ENCODE measurements around the gene DAB2. TPM values are rescaled to one million over a fixed set of nuclear protein-coding genes. Genes with fewer than 3 reads are reported as not detected.

DAB2 gene
- total and polyA plus RNA-seq, 4 donors, result 10.0 to 25.6 (median 16.1) TPM

DNA sequence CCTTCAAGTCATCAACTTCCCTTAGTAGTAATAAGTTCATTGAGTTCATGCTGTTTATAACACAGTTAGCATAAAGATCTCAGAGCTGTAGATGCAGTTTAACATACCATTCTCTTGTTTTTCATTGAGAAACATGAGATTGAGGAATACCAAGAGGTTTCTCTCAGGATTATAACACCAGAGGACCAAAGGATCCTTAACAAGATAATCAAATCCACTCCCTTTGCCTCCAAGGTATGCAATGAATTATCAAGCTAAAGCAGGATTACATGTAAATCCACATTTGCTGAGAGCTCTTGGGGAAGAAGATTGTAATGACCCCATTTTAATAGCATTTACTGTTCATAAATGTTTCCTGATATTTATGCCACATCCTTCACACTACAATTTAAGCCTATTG, 35.1 kb upstream of the DAB2 start:
- no peak overlapping the region for H3K9ac ChIP-seq (ENCODE audit: low read depth in 1 of 2, low read length in 2 of 2)
- no peaks in the 10 kb centered on the region for H3K27me3 ChIP-seq (ENCODE audit: control insufficient read depth in 4 of 4, insufficient read depth in 4 of 4, low read length in 3 of 4)
- no peaks in the 10 kb centered on the region for H3K9me3 ChIP-seq (ENCODE audit: control insufficient read depth in 4 of 4, low read length in 3 of 4)
- H3K4me3 ChIP-seq (ENCODE audit: low read depth in 1 of 3, low read length in 3 of 3), result no peak overlapping the region
- no peaks in the 10 kb centered on the region for H3K4me1 ChIP-seq (ENCODE audit: control insufficient read depth in 4 of 4, insufficient read depth in 4 of 4, low read length in 3 of 4)
- H3K27ac ChIP-seq (ENCODE audit: low read depth in 1 of 2, low read length in 2 of 2), result no peak overlapping the region
- no peak for TF ChIP-seq FOXA1 (IDR thresholded peaks at IDR 0.05)
- DNase-seq (ENCODE audit: low spot score), result no peak
- no peaks in the 10 kb centered on the region for H3K36me3 ChIP-seq (ENCODE audit: control insufficient read depth in 4 of 4, insufficient read depth in 3 of 4, low read depth in 1 of 4, low read length in 3 of 4)

GRCh38 chr5:39459071-39459470, 34.3 kb upstream of the DAB2 start:
- 95% methylated on average over 3 of the region's 3 CpGs for WGBS
- H3K9ac ChIP-seq (ENCODE audit: low read depth in 1 of 2, low read length in 2 of 2), result no peak overlapping the region
- no peaks in the 10 kb centered on the region for H3K36me3 ChIP-seq (ENCODE audit: control insufficient read depth in 4 of 4, insufficient read depth in 3 of 4, low read depth in 1 of 4, low read length in 3 of 4)
- no peaks in the 10 kb centered on the region for H3K9me3 ChIP-seq (ENCODE audit: control insufficient read depth in 4 of 4, low read length in 3 of 4)
- H3K4me3 ChIP-seq (ENCODE audit: low read depth in 1 of 3, low read length in 3 of 3), result no peak overlapping the region
- no peaks in the 10 kb centered on the region for H3K4me1 ChIP-seq (ENCODE audit: control insufficient read depth in 4 of 4, insufficient read depth in 4 of 4, low read length in 3 of 4)
- TF ChIP-seq JUND (IDR thresholded peaks at IDR 0.05), result no peak
- H3K27ac ChIP-seq (ENCODE audit: low read depth in 1 of 2, low read length in 2 of 2), result no peak overlapping the region
- no peaks in the 10 kb centered on the region for H3K27me3 ChIP-seq (ENCODE audit: control insufficient read depth in 4 of 4, insufficient read depth in 4 of 4, low read length in 3 of 4)
- DNase-seq (ENCODE audit: low spot score), result no peak

GRCh38 chr5:39455645-39456044, 30.9 kb upstream of the DAB2 start:
- H3K9me3 ChIP-seq (ENCODE audit: control insufficient read depth in 4 of 4, low read length in 3 of 4), result no peaks in the 10 kb centered on the region
- H3K4me3 ChIP-seq (ENCODE audit: low read depth in 1 of 3, low read length in 3 of 3), result no peak overlapping the region
- H3K9ac ChIP-seq (ENCODE audit: low read depth in 1 of 2, low read length in 2 of 2), result no peak overlapping the region
- no peaks in the 10 kb centered on the region for H3K4me1 ChIP-seq (ENCODE audit: control insufficient read depth in 4 of 4, insufficient read depth in 4 of 4, low read length in 3 of 4)
- H3K36me3 ChIP-seq (ENCODE audit: control insufficient read depth in 4 of 4, insufficient read depth in 3 of 4, low read depth in 1 of 4, low read length in 3 of 4), result no peaks in the 10 kb centered on the region
- no peak for DNase-seq (ENCODE audit: low spot score)
- 75% methylated on average over 7 of the region's 7 CpGs for WGBS
- no peak for TF ChIP-seq SP1 (IDR thresholded peaks at IDR 0.05)
- no peaks in the 10 kb centered on the region for H3K27me3 ChIP-seq (ENCODE audit: control insufficient read depth in 4 of 4, insufficient read depth in 4 of 4, low read length in 3 of 4)
- no peak overlapping the region for H3K27ac ChIP-seq (ENCODE audit: low read depth in 1 of 2, low read length in 2 of 2)

GRCh38 chr5:39453606-39454005, 28.8 kb upstream of the DAB2 start:
- H3K36me3 ChIP-seq (ENCODE audit: control insufficient read depth in 4 of 4, insufficient read depth in 3 of 4, low read depth in 1 of 4, low read length in 3 of 4), result no peaks in the 10 kb centered on the region

More at GRCh38 chr5:39453606-39454005, 28.8 kb upstream of the DAB2 start:
- Histone ChIP-seq H3K4me1 (ENCODE audit: control insufficient read depth in 4 of 4, insufficient read depth in 4 of 4, low read length in 3 of 4) (no peaks in the 10 kb centered on the region), H3K9me3 (ENCODE audit: control insufficient read depth in 4 of 4, low read length in 3 of 4) (no peaks in the 10 kb centered on the region), H3K9ac (ENCODE audit: low read depth in 1 of 2, low read length in 2 of 2) (no peak overlapping the region), H3K27ac (ENCODE audit: low read depth in 1 of 2, low read length in 2 of 2) (no peak overlapping the region), H3K27me3 (ENCODE audit: control insufficient read depth in 4 of 4, insufficient read depth in 4 of 4, low read length in 3 of 4) (no peaks in the 10 kb centered on the region), H3K4me3 (ENCODE audit: low read depth in 1 of 3, low read length in 3 of 3) (no peak overlapping the region)
- DNase-seq (ENCODE audit: low spot score), result no peak
- TF ChIP-seq, protein P1, sequence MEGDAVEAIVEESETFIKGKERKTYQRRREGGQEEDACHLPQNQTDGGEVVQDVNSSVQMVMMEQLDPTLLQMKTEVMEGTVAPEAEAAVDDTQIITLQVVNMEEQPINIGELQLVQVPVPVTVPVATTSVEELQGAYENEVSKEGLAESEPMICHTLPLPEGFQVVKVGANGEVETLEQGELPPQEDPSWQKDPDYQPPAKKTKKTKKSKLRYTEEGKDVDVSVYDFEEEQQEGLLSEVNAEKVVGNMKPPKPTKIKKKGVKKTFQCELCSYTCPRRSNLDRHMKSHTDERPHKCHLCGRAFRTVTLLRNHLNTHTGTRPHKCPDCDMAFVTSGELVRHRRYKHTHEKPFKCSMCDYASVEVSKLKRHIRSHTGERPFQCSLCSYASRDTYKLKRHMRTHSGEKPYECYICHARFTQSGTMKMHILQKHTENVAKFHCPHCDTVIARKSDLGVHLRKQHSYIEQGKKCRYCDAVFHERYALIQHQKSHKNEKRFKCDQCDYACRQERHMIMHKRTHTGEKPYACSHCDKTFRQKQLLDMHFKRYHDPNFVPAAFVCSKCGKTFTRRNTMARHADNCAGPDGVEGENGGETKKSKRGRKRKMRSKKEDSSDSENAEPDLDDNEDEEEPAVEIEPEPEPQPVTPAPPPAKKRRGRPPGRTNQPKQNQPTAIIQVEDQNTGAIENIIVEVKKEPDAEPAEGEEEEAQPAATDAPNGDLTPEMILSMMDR (IDR thresholded peaks at IDR 0.05; ENCODE audit: low read depth, low read length, missing input control), result no peak
- TF ChIP-seq SP1 (IDR thresholded peaks at IDR 0.05) (no peak), TAF1 (conservative IDR thresholded peaks at IDR 0.05) (no peak), YY1 (IDR thresholded peaks at IDR 0.05) (no peak), RXRA (IDR thresholded peaks at IDR 0.05) (no peak), HNF4A (conservative IDR thresholded peaks at IDR 0.05) (no peak), ATF3 (IDR thresholded peaks at IDR 0.05) (no peak), EGR1 (IDR thresholded peaks at IDR 0.05; ENCODE audit: low read depth in 2 of 2) (no peak), GABPA (IDR thresholded peaks at IDR 0.05 in 1 of 2, conservative IDR thresholded peaks at IDR 0.05 in 1 of 2) (no peak), HNF4G (IDR thresholded peaks at IDR 0.05) (no peak)
- TF ChIP-seq, protein P2, sequence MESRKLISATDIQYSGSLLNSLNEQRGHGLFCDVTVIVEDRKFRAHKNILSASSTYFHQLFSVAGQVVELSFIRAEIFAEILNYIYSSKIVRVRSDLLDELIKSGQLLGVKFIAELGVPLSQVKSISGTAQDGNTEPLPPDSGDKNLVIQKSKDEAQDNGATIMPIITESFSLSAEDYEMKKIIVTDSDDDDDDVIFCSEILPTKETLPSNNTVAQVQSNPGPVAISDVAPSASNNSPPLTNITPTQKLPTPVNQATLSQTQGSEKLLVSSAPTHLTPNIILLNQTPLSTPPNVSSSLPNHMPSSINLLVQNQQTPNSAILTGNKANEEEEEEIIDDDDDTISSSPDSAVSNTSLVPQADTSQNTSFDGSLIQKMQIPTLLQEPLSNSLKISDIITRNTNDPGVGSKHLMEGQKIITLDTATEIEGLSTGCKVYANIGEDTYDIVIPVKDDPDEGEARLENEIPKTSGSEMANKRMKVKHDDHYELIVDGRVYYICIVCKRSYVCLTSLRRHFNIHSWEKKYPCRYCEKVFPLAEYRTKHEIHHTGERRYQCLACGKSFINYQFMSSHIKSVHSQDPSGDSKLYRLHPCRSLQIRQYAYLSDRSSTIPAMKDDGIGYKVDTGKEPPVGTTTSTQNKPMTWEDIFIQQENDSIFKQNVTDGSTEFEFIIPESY (IDR thresholded peaks at IDR 0.05), result no peak
- TF ChIP-seq, protein P3, sequence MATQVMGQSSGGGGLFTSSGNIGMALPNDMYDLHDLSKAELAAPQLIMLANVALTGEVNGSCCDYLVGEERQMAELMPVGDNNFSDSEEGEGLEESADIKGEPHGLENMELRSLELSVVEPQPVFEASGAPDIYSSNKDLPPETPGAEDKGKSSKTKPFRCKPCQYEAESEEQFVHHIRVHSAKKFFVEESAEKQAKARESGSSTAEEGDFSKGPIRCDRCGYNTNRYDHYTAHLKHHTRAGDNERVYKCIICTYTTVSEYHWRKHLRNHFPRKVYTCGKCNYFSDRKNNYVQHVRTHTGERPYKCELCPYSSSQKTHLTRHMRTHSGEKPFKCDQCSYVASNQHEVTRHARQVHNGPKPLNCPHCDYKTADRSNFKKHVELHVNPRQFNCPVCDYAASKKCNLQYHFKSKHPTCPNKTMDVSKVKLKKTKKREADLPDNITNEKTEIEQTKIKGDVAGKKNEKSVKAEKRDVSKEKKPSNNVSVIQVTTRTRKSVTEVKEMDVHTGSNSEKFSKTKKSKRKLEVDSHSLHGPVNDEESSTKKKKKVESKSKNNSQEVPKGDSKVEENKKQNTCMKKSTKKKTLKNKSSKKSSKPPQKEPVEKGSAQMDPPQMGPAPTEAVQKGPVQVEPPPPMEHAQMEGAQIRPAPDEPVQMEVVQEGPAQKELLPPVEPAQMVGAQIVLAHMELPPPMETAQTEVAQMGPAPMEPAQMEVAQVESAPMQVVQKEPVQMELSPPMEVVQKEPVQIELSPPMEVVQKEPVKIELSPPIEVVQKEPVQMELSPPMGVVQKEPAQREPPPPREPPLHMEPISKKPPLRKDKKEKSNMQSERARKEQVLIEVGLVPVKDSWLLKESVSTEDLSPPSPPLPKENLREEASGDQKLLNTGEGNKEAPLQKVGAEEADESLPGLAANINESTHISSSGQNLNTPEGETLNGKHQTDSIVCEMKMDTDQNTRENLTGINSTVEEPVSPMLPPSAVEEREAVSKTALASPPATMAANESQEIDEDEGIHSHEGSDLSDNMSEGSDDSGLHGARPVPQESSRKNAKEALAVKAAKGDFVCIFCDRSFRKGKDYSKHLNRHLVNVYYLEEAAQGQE (IDR thresholded peaks at IDR 0.05), result no peak
- TF ChIP-seq, protein P4, sequence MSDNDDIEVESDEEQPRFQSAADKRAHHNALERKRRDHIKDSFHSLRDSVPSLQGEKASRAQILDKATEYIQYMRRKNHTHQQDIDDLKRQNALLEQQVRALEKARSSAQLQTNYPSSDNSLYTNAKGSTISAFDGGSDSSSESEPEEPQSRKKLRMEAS (IDR thresholded peaks at IDR 0.05), result no peak

All from liver (tissue), 9 donors.